Prostate gland (tissue), 2 donors: ENCODE results near the gene FAM13B. TPM values are rescaled to one million over a fixed set of nuclear protein-coding genes. Genes with fewer than 3 reads are reported as not detected.

ENCODE experiments used
- DNase-seq: peaks from one replicate; pipeline ENCODE4 v3.0.0-alpha.2; 2019; ENCODE audit warnings: low spot score
- H3K27ac ChIP-seq, 2 donors: fragments of 200-600 bp; sonication (generic); 2 replicates each; pipeline ENCODE4 v1.5.1; 2017 to 2019
- H3K27me3 ChIP-seq: fragments of 200-600 bp; sonication (generic); replicated peaks from 2 replicates; pipeline ENCODE4 v1.5.1; 2019; ENCODE audit not compliant: insufficient read depth
- H3K36me3 ChIP-seq, 2 donors: fragments of 200-600 bp; sonication (generic); 1 replicate in 1 of 2; 2 replicates in 1 of 2; pipeline versions ENCODE4 v1.5.1 to v1.8.1; 2017 to 2019
- H3K4me1 ChIP-seq: fragments of 200-600 bp; sonication (generic); replicated peaks from 2 replicates; pipeline ENCODE4 v1.5.1; 2019
- H3K4me3 ChIP-seq, 2 donors: fragments of 200-600 bp; sonication (generic); 2 replicates each; pipeline ENCODE4 v1.5.1; 2017 to 2019
- H3K9me3 ChIP-seq: fragments of 200-600 bp; sonication (generic); 2 replicates; pipeline ENCODE4 v1.5.1; 2017
- CTCF ChIP-seq, 4 experiments: fragments of 200-600 bp in 2 of 4; fragments of 450-650 bp in 2 of 4; sonication (generic) in 2 of 4; IDR thresholded peaks; 1 replicate in 3 of 4; 2 replicates in 1 of 4; pipeline ENCODE4 v1.5.1; 2016 to 2019; ENCODE audit warnings: antibody characterized with exemption in 4 of 4, mild to moderate bottlenecking in 2 of 4, moderate library complexity in 2 of 4
- POLR2A ChIP-seq: fragments of 450-650 bp; IDR thresholded peaks from one replicate; pipeline ENCODE4 v1.6.1; 2016; ENCODE audit warnings: antibody characterized with exemption, mild to moderate bottlenecking
- POLR2AphosphoS5 ChIP-seq: sonication (generic); formaldehyde crosslinking; IDR thresholded peaks from one replicate; pipeline ENCODE4 v1.6.1; 2017; ENCODE audit warnings: antibody characterized with exemption
- WGBS: methylation state at CpG from one replicate; pipeline ENCODE4 v1.1.5; 2018; 5-methylcytosine and 5-hydroxymethylcytosine counted together
- intact Hi-C: fragments of 100-400 bp; cut with DNase I; formaldehyde crosslinking; loops from one replicate; pipeline ENCODE4 v1.14.2; 2022
- total RNA-seq, 2 donors: library from RNA; depleted of rRNA; stranded (reverse); fragments of >200 nt; gene quantifications; one replicate each; pipeline ENCODE4 v1.1.0, GENCODE V29; 2016

The FAM13B gene
- total RNA-seq, 2 donors from 2014 or later = 34.4 to 107 TPM

- no peaks in the 10 kb centered on the region for H3K4me1 ChIP-seq
- no peak overlapping the region for H3K4me3 ChIP-seq
- no peaks in the 10 kb centered on the region for H3K36me3 ChIP-seq
- no peak overlapping the region for H3K27ac ChIP-seq
- no peak for TF ChIP-seq POLR2A
- TF ChIP-seq CTCF (IDR thresholded peaks at IDR 0.05) = peak; percentile 26 to 74 (median 60)
- peak; percentile 8 for TF ChIP-seq POLR2AphosphoS5
- intact Hi-C loops = loop anchor here (2.0 to 5.0 kb wide), 2 partner anchors 32 to 292 kb away; no protein-coding TSS in a partner anchor
- 27% methylated on average over 6 of the region's 6 CpGs for WGBS
- H3K27me3 ChIP-seq = no peaks in the 10 kb centered on the region
- DNase-seq = peak; percentile 64
- no peaks in the 10 kb centered on the region for H3K9me3 ChIP-seq
Observed at GRCh38 chr5:138068742-138069600, 36.1 kb upstream of the FAM13B start.

GRCh38 chr5:138067945-138068344 lies 35.1 kb upstream of the FAM13B start:
- Histone ChIP-seq H3K27me3 (no peaks in the 10 kb centered on the region), H3K4me3 (no peak overlapping the region), H3K4me1 (no peaks in the 10 kb centered on the region), H3K27ac (no peak overlapping the region), H3K9me3 (no peaks in the 10 kb centered on the region), H3K36me3 (no peaks in the 10 kb centered on the region)
- 65% methylated on average over 8 of the region's 8 CpGs for WGBS
- intact Hi-C loops = loop anchor here (2.0 to 5.0 kb wide), 2 partner anchors 31 to 291 kb away; no protein-coding TSS in a partner anchor
- TF ChIP-seq POLR2A (no peak), POLR2AphosphoS5 (no peak), CTCF (IDR thresholded peaks at IDR 0.05) (no peak)
- no peak for DNase-seq

- DNase-seq = no peak
- TF ChIP-seq POLR2A (no peak), POLR2AphosphoS5 (no peak), CTCF (IDR thresholded peaks at IDR 0.05) (no peak)
- Histone ChIP-seq H3K4me3 (no peak overlapping the region), H3K9me3 (no peaks in the 10 kb centered on the region), H3K27ac (no peak overlapping the region), H3K4me1 (no peaks in the 10 kb centered on the region), H3K27me3 (no peaks in the 10 kb centered on the region), H3K36me3 (no peaks in the 10 kb centered on the region)
- 60% methylated on average over 5 of the region's 5 CpGs for WGBS
- intact Hi-C loops = loop anchor here (5.0 kb wide), 1 partner anchor 288 kb away; no protein-coding TSS in a partner anchor
Observed at GRCh38 chr5:138065102-138065501, 32.2 kb upstream of the FAM13B start.

GRCh38 chr5:138064526-138064925 lies 31.6 kb upstream of the FAM13B start:
- H3K27me3 ChIP-seq = no peaks in the 10 kb centered on the region
- no peaks in the 10 kb centered on the region for H3K9me3 ChIP-seq
- H3K36me3 ChIP-seq = no peaks in the 10 kb centered on the region
- no peak overlapping the region for H3K4me3 ChIP-seq
- H3K4me1 ChIP-seq = no peaks in the 10 kb centered on the region
- TF ChIP-seq POLR2AphosphoS5 (no peak), CTCF (IDR thresholded peaks at IDR 0.05) (no peak), POLR2A (no peak)
- no peak for DNase-seq
- intact Hi-C loops = no loop called here
- no peak overlapping the region for H3K27ac ChIP-seq
